ENCODE measurements around the gene SLC16A13. TPM values are rescaled to one million over a fixed set of nuclear protein-coding genes. Genes with fewer than 3 reads are reported as not detected.

The SLC16A13 gene
- total and polyA plus RNA-seq, 10 of the 15 experiments (the other 5 are each of a cell fraction or from before 2014, with no cell fraction given): 0.34 to 12.1 (median 3.3) TPM

DNA sequence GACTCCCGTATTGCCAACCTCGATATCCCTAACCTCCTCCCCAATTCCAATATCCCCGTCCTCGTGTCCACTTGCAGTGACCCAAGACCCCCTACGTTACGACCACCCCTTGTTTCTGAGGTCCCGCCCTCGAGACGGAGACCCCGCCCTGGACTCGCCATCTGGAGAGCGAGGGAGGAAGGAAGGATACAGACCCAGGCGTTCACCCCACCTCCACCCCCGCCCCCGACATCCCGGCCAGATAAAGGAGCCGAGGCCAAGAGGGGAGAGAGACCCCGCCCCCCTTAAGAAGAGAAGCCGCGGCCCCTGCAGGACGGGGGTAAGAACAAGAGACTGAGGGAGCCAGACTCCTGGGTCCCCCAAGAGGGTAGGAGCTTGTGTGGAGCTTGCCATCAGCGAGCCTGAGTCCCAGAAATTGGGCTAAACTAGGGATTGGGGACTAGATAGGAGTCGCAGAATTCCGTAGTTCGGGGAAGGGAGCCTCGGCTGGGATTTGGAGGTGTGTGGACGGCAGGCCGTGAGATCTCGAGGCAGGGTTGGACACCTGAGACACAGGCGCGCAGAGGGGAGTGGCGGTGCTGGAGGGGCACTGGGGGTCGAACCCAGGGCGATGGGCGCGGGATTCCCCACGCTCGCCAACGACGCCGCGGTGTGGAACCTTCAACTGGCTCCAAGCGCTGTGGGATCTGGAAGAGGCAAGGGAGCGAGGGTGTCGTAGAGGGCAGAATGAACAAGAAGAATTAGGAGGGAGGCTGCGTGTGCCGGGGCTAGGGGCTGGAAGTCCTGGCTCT lies 12.8 kb upstream of the SLC16A13 start, which contains the start of gene BCL6B (continued):
- TF ChIP-seq POLR2AphosphoS5 (IDR thresholded peaks at IDR 0.05; ENCODE audit: low read length) (no peak), SMARCA5 (IDR thresholded peaks at IDR 0.05) (0 out of 2 replicates have a peak, but pooled peaks have one; percentile 20), RELA (IDR thresholded peaks at IDR 0.05; ENCODE audit: borderline replicate concordance, partially characterized antibody) (peak; percentile 12), LARP7 (IDR thresholded peaks at IDR 0.05) (0 out of 2 replicates have a peak, but pooled peaks have one; percentile 23), KLF5 (IDR thresholded peaks at IDR 0.05; ENCODE audit: partially characterized antibody) (no peak), FOS (IDR thresholded peaks at IDR 0.05; ENCODE audit: borderline replicate concordance, extremely low read depth, insufficient read length) (no peak), EGR1 (IDR thresholded peaks at IDR 0.05; ENCODE audit: borderline replicate concordance in 1 of 2, low read depth in 2 of 2, low read length in 2 of 2) (0 out of 3 replicates have a peak, but pooled peaks of 1 of the 2 experiments have one; percentile 27), SMC3 (IDR thresholded peaks at IDR 0.05; ENCODE audit: borderline replicate concordance, low read length) (no peak), HDGF (IDR thresholded peaks at IDR 0.05) (0 out of 2 replicates have a peak, but pooled peaks have one; percentile 30), NBN (IDR thresholded peaks at IDR 0.05) (0 out of 2 replicates have a peak, but pooled peaks have one; percentile 42), TBL1XR1 (IDR thresholded peaks at IDR 0.05; ENCODE audit: low read depth, low read length) (no peak), NFYA (IDR thresholded peaks at IDR 0.05; ENCODE audit: borderline replicate concordance, low read depth, low read length) (no peak), STAT3 (IDR thresholded peaks at IDR 0.05; ENCODE audit: low read depth, low read length) (no peak)
- TF ChIP-seq, protein P1, sequence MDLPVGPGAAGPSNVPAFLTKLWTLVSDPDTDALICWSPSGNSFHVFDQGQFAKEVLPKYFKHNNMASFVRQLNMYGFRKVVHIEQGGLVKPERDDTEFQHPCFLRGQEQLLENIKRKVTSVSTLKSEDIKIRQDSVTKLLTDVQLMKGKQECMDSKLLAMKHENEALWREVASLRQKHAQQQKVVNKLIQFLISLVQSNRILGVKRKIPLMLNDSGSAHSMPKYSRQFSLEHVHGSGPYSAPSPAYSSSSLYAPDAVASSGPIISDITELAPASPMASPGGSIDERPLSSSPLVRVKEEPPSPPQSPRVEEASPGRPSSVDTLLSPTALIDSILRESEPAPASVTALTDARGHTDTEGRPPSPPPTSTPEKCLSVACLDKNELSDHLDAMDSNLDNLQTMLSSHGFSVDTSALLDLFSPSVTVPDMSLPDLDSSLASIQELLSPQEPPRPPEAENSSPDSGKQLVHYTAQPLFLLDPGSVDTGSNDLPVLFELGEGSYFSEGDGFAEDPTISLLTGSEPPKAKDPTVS (IDR thresholded peaks at IDR 0.05; ENCODE audit: low read depth, low read length): no peak
- TF ChIP-seq, protein P2, sequence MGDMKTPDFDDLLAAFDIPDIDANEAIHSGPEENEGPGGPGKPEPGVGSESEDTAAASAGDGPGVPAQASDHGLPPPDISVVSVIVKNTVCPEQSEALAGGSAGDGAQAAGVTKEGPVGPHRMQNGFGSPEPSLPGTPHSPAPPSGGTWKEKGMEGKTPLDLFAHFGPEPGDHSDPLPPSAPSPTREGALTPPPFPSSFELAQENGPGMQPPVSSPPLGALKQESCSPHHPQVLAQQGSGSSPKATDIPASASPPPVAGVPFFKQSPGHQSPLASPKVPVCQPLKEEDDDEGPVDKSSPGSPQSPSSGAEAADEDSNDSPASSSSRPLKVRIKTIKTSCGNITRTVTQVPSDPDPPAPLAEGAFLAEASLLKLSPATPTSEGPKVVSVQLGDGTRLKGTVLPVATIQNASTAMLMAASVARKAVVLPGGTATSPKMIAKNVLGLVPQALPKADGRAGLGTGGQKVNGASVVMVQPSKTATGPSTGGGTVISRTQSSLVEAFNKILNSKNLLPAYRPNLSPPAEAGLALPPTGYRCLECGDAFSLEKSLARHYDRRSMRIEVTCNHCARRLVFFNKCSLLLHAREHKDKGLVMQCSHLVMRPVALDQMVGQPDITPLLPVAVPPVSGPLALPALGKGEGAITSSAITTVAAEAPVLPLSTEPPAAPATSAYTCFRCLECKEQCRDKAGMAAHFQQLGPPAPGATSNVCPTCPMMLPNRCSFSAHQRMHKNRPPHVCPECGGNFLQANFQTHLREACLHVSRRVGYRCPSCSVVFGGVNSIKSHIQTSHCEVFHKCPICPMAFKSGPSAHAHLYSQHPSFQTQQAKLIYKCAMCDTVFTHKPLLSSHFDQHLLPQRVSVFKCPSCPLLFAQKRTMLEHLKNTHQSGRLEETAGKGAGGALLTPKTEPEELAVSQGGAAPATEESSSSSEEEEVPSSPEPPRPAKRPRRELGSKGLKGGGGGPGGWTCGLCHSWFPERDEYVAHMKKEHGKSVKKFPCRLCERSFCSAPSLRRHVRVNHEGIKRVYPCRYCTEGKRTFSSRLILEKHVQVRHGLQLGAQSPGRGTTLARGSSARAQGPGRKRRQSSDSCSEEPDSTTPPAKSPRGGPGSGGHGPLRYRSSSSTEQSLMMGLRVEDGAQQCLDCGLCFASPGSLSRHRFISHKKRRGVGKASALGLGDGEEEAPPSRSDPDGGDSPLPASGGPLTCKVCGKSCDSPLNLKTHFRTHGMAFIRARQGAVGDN (IDR thresholded peaks at IDR 0.05): no peak
- TF ChIP-seq, protein P3, sequence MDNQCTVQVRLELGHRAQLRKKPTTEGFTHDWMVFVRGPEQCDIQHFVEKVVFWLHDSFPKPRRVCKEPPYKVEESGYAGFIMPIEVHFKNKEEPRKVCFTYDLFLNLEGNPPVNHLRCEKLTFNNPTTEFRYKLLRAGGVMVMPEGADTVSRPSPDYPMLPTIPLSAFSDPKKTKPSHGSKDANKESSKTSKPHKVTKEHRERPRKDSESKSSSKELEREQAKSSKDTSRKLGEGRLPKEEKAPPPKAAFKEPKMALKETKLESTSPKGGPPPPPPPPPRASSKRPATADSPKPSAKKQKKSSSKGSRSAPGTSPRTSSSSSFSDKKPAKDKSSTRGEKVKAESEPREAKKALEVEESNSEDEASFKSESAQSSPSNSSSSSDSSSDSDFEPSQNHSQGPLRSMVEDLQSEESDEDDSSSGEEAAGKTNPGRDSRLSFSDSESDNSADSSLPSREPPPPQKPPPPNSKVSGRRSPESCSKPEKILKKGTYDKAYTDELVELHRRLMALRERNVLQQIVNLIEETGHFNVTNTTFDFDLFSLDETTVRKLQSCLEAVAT (IDR thresholded peaks at IDR 0.05): no peak
- TF ChIP-seq, protein P4, sequence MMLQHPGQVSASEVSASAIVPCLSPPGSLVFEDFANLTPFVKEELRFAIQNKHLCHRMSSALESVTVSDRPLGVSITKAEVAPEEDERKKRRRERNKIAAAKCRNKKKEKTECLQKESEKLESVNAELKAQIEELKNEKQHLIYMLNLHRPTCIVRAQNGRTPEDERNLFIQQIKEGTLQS (IDR thresholded peaks at IDR 0.05; ENCODE audit: borderline replicate concordance, extremely low read depth, low read depth, low read length): no peak
- TF ChIP-seq, protein P5, sequence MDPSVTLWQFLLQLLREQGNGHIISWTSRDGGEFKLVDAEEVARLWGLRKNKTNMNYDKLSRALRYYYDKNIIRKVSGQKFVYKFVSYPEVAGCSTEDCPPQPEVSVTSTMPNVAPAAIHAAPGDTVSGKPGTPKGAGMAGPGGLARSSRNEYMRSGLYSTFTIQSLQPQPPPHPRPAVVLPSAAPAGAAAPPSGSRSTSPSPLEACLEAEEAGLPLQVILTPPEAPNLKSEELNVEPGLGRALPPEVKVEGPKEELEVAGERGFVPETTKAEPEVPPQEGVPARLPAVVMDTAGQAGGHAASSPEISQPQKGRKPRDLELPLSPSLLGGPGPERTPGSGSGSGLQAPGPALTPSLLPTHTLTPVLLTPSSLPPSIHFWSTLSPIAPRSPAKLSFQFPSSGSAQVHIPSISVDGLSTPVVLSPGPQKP (IDR thresholded peaks at IDR 0.05; ENCODE audit: low read depth, low read length): no peak

Measured in GM12878 (cell line).